NCI-H526 (cell line): ENCODE results near the gene NAB1.

ENCODE experiments used
- DNase-seq, 2 experiments: peaks; one replicate each; lab custom pipeline; 2025; lab: John Stamatoyannopoulos, UW

Gene NAB1

DNA sequence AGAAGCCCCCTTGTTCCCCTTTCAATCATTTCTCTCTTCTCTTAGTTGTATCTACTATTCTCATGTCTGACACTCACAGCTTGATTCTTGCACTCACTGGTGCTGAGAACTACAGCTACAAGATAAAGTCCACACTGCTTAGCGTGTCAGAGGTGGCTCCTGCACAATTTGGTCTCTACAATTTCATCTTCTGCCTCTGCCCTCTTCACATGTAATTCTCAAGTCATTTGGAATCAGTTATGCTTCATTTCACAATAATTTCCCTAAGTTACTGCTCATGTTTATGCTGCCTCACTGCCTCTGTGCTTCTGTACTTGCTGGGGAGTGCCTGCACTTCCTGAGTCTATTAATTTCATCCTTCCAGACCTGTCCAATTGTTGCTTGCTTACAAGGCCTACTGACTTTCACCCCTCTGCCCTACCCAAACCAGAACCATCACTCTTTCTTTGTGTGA lies 11.6 kb upstream of the NAB1 start:
- peak; percentile 85 to 92 for DNase-seq

- peak; percentile 45 to 52 for DNase-seq
Measured at GRCh38 chr2:190637903-190638618, 10.8 kb upstream of the NAB1 start.

DNA sequence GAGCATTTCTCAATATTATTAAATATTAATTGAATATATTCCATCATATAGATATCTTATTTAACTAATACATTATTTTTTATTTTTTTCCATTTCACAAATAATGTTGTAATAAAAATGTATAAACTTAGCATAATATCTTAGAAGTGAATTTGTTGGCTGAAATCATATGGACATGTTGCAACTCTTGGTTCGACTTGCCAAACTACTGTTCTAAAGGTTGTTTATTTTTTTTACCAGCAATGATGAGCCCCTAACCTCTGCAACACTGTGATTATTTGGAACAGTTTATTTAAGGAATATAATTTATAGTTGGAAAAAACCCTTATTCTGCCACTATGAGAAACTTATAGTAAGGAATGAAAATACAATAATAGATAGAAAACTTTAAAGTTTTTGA lies 8.8 kb upstream of the NAB1 start:
- no peak for DNase-seq

- DNase-seq, result peak in 1 of 2 experiments; percentile 40
Measured at GRCh38 chr2:190641469-190641868, 7.4 kb upstream of the NAB1 start.

- DNase-seq, result peak in 1 of 2 experiments; percentile 62
Measured at GRCh38 chr2:190646780-190647522, 1.9 kb upstream of the NAB1 start.

DNA sequence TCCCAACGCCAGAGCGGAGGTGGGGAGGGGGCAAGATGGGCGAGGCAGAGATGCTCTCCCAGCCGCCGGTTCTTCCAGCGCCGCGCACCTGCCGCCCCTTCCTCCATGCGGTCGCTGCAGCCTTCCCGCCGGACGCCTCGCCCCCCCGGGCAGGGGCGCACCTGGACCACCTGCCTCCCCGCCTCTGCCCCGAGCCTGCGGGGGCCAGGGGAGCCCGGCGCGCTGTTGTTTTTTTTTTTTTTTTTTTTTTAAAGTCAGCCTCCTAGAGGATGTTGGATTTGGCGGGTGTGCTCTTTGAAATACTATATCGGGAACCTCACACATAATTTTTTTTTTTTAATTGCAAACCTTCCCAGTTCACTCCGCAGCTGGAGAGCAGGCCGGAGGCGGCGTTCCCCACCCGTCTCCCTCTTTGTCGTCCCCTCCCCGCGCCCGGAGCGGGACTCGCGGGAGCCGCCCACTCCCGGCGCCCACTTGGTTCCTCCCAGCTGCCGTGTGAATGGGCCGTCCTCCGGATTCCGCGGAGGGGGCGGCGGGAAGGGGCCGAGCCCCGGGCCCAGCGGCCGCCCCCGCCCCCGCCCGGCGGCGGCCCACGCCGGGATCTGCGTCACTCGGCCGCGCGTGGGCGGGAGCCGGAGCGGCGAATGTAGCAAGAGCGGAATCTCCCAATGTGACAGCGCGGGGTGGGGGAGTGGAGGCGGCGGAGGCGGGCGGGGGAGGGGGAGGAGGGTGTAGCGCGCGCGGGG lies 421 bp upstream of the NAB1 start:
- DNase-seq, result peak; percentile 79 to 95

DNA sequence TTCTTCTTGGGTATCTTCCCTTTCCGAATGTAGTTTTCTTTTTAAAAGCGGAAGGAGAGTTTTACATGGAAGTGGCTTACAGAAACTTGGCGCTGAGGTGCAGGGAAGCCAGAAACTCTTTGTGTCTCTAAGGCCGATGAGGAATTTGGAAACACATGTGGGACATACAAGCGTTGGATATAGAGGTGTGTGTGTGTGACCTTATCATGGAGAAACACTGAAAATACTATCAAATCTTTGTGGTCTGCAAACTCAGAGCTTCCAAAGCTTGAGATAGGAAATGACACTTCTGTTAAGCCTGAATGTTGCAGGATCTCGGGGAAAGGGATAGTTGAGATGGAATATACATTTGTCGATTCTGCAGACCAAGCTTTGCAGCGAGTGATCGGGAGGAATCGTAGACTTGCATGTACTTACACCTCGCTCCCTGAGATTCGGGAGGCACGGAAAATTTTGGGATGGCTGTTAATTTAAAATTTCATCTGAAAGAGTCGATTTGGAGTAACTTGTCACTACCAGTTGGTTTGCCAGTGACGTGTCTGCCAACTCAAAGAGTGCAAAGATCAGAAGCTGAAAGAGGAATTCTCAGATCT lies 1.0 kb downstream of the NAB1 start:
- peak; percentile 59 to 61 for DNase-seq

DNA sequence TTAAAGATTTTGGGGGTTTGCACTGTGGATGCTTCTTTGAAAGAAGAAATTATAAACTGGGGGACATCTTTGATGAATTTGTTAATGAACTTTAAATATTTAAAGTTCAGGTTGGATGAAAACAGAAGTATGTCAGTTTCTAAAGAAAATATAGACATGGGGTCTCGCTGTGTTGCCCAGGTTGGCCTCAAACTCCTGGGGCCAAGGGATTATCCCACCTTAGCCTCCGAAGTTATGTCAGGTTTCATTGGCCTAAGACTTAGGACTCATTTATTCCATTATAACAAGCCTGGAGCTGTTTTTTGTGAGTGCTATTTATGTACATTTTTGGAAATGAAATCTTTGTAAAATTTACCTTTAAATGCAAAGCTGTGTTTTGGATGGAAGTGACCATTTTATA lies 2.5 kb downstream of the NAB1 start:
- no peak for DNase-seq

GRCh38 chr2:190653231-190653630 lies 4.3 kb downstream of the NAB1 start:
- no peak for DNase-seq

GRCh38 chr2:190653931-190654330 lies 5.0 kb downstream of the NAB1 start:
- no peak for DNase-seq

GRCh38 chr2:190655113-190655512 lies 6.2 kb downstream of the NAB1 start:
- no peak for DNase-seq

- no peak for DNase-seq
Measured at GRCh38 chr2:190655570-190655969, 6.7 kb downstream of the NAB1 start.

- DNase-seq, result no peak
Measured at GRCh38 chr2:190656301-190656700, 7.4 kb downstream of the NAB1 start.

- DNase-seq, result no peak
Measured at GRCh38 chr2:190657474-190658255, 8.8 kb downstream of the NAB1 start.

- no peak for DNase-seq
Measured at GRCh38 chr2:190659553-190659952, 10.7 kb downstream of the NAB1 start.

DNA sequence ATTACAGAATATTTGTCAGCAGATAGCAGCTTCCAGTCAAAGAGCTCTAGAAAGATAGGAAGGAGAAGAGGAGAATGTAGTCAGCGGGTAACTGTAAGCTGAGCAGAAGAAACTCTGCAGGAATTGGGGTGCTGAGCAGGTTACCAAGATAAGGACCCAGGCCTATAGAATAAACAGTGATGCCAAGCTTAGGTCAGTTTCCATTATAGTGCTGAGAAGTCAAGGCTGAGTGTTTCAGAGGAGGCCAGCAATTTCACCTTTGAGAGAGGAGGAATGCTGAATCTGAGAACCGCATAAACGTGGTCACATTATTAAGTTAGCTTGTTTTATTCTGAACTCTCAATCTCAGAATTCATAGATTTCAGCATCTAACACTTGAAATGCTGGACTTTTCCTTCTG lies 13.9 kb downstream of the NAB1 start:
- DNase-seq, result no peak

GRCh38 chr2:190663348-190663747 lies 14.5 kb downstream of the NAB1 start:
- no peak for DNase-seq

DNA sequence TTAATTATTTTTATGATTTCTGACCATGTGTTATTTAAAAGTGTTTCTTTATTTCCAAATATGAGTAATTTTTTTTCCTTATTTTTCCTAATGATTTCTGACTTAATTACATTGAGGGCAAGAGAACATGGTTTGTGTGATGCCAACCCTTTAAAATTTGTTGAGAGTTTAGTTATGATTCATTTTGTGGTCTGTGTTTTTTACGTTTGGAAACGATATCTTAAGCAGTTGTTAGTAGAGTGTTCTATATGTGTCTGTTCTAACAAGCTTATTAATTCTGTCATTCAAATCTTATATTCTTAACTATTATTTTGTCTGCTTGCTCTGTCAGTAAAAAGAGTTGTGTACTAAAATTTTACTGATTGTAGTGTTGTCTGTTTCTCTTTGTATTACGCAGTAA lies 15.0 kb downstream of the NAB1 start:
- no peak for DNase-seq

DNA sequence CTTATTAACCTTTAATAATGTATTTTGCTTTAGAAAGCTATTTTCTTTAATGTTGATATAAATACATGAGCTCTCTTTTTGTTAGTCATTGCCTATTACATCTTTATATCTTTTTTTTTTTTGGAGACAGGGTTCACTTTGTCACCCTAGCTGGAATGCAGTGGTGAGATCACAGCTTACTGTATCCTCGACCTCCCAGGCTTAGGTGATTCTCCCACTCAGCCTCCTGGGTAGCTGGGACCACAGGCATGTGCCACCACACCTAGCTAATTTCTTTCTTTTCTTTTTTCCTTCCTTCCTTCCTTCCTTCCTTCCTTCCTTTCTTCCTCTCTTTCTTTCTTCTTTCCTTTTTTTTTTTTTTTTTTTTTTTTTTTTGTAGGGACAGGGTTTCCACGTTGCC lies 15.4 kb downstream of the NAB1 start:
- DNase-seq, result no peak

- DNase-seq, result no peak
Measured at GRCh38 chr2:190666895-190667294, 18.0 kb downstream of the NAB1 start.

- DNase-seq, result no peak
Measured at GRCh38 chr2:190668892-190669291, 20.0 kb downstream of the NAB1 start.
